GM23338 (cell line): ENCODE results near the gene RBPMS2. TPM values are rescaled to one million over a fixed set of nuclear protein-coding genes. Genes with fewer than 3 reads are reported as not detected.
A peak's percentile ranks its signal among the peaks of the same experiment; 100 is the strongest.
"Not testable (repeated sequence)": the region's sequence is repeated elsewhere in the genome, so short reads cannot be mapped to it uniquely, and the experiment has no call there.

Experiments
- ATAC-seq: fragments of 200-7000 bp; cut with Tn5 transposase; 3 replicates; pipeline ENCODE4 v1.9.1; 2020
- DNase-seq: peaks from one replicate; pipeline ENCODE4 v3.0.0-alpha.2; 2015; ENCODE audit warnings: low spot score
- H2AFZ ChIP-seq: fragments of 200-600 bp; sonication (generic); 2 replicates; pipeline ENCODE4 v1.8.0; 2016; ENCODE audit warnings: antibody characterized with exemption, mild to moderate bottlenecking, moderate library complexity
- H3F3A ChIP-seq: fragments of 200-600 bp; sonication (generic); replicated peaks from 2 replicates; pipeline ENCODE4 v1.8.0; 2017; ENCODE audit warnings: antibody characterized with exemption, mixed run types, low read depth
- H3K27ac ChIP-seq: fragments of 200-600 bp; sonication (generic); 2 replicates; pipeline ENCODE4 v1.6.1; 2016; ENCODE audit warnings: low read depth
- H3K27me3 ChIP-seq: fragments of 200-600 bp; sonication (generic); 2 replicates; pipeline ENCODE4 v1.8.0; 2016; ENCODE audit warnings: mild to moderate bottlenecking, mixed run types, moderate library complexity; ENCODE audit not compliant: insufficient read depth
- H3K36me3 ChIP-seq: fragments of 200-600 bp; sonication (generic); 2 replicates; pipeline ENCODE4 v1.8.0; 2016; ENCODE audit warnings: mild to moderate bottlenecking; ENCODE audit not compliant: insufficient read depth
- H3K4me1 ChIP-seq: fragments of 200-600 bp; sonication (generic); 2 replicates; pipeline ENCODE4 v1.8.0; 2016; ENCODE audit warnings: mild to moderate bottlenecking, moderate library complexity; ENCODE audit not compliant: insufficient read depth
- H3K4me2 ChIP-seq: fragments of 200-600 bp; sonication (generic); 2 replicates; pipeline ENCODE4 v1.7.1; 2017; ENCODE audit warnings: mixed run types
- H3K4me3 ChIP-seq: fragments of 200-600 bp; sonication (generic); 2 replicates; pipeline ENCODE4 v1.6.1; 2016; ENCODE audit warnings: mixed run types
- H3K79me2 ChIP-seq: fragments of 200-600 bp; sonication (generic); replicated peaks from 2 replicates; pipeline ENCODE4 v1.8.0; 2017; ENCODE audit warnings: mild to moderate bottlenecking; ENCODE audit not compliant: insufficient read depth
- H3K9me2 ChIP-seq: fragments of 200-600 bp; sonication (generic); 2 replicates; pipeline ENCODE4 v1.8.0; 2017; ENCODE audit not compliant: insufficient read depth
- H4K20me1 ChIP-seq: fragments of 200-600 bp; sonication (generic); replicated peaks from 2 replicates; pipeline ENCODE4 v1.8.0; 2017; ENCODE audit warnings: mild to moderate bottlenecking; ENCODE audit not compliant: insufficient read depth
- H3K27ac Mint-ChIP-seq: 2 replicates; pipeline ENCODE4 v1.8.0; 2020; ENCODE audit warnings: inconsistent platforms, mild to moderate bottlenecking, moderate library complexity, mixed read lengths
- H3K27me3 Mint-ChIP-seq: 3 replicates; pipeline ENCODE4 v1.8.0; 2022; ENCODE audit warnings: low read depth, mild to moderate bottlenecking, moderate library complexity, mixed read lengths, inconsistent platforms; ENCODE audit not compliant: insufficient read depth, poor library complexity
- H3K36me3 Mint-ChIP-seq: 3 replicates; pipeline ENCODE4 v1.8.0; 2021; ENCODE audit warnings: low read depth, mild to moderate bottlenecking, inconsistent platforms, moderate library complexity, mixed read lengths
- H3K4me1 Mint-ChIP-seq: 3 replicates; pipeline ENCODE4 v1.8.0; 2020; ENCODE audit warnings: mild to moderate bottlenecking, inconsistent platforms, mixed read lengths
- H3K4me3 Mint-ChIP-seq: 3 replicates; pipeline ENCODE4 v1.8.0; 2021; ENCODE audit warnings: moderate library complexity, mild to moderate bottlenecking, inconsistent platforms, mixed read lengths
- H3K9me3 Mint-ChIP-seq: 3 replicates; pipeline ENCODE4 v1.8.0; 2020; ENCODE audit warnings: moderate library complexity, mild to moderate bottlenecking, inconsistent platforms, mixed read lengths
- CREB1 ChIP-seq: fragments of 250-450 bp; sonication (Bioruptor Pico); IDR thresholded peaks from 2 replicates; pipeline ENCODE4 v1.5.0; 2020; ENCODE audit warnings: low read depth, mild to moderate bottlenecking, moderate library complexity
- ETS1 ChIP-seq: IDR thresholded peaks from 2 replicates; pipeline ENCODE4 v1.6.1; 2016; ENCODE audit warnings: antibody characterized with exemption
- POLR2AphosphoS5 ChIP-seq: IDR thresholded peaks from 2 replicates; pipeline ENCODE4 v1.6.1; 2016; ENCODE audit warnings: antibody characterized with exemption, low read depth
- REST ChIP-seq: IDR thresholded peaks from one replicate; pipeline ENCODE4 v1.6.1; 2018; ENCODE audit warnings: antibody characterized with exemption; ENCODE audit not compliant: unreplicated experiment
- ZNF114 ChIP-seq: fragments of 250-450 bp; sonication (Bioruptor Pico); IDR thresholded peaks from 2 replicates; pipeline ENCODE4 v1.5.0; 2020; ENCODE audit warnings: mild to moderate bottlenecking, moderate library complexity
- polyA plus RNA-seq: library from polyadenylated mRNA; unstranded; fragments of >200 nt; fragmentation: Nextera tagmentation; extraction: Ambion mirVana; gene quantifications from 2 replicates; pipeline ENCODE4 v1.2.1, GENCODE V29; 2016
- total RNA-seq: library from RNA; depleted of rRNA; stranded (reverse); fragments of >200 nt; shearing (Covaris generic); gene quantifications from 2 replicates; pipeline ENCODE4 v1.2.3, GENCODE V29; 2014

Gene RBPMS2
- total and polyA plus RNA-seq, 2 experiments from 2014 or later = 53.3 to 171 TPM

- H3K9me2 ChIP-seq = no peaks in the 10 kb centered on the region
- Mint-ChIP-seq H3K4me3 (no peak overlapping the region), H3K36me3 (peaks cover 72% of the 10 kb centered on the region), H3K4me1 (peaks cover 36% of the 10 kb centered on the region), H3K27me3 (peaks cover 19% of the 10 kb centered on the region), H3K9me3 (no peaks in the 10 kb centered on the region), H3K27ac (no peak overlapping the region)
- H3K27ac ChIP-seq = peak overlapping the region; percentile 91
- H3K36me3 ChIP-seq = peaks cover 50% of the 10 kb centered on the region
- DNase-seq (no peak), ATAC-seq (no peak)
- TF ChIP-seq CREB1 (CRISPR knock-in tag) (no peak), ZNF114 (CRISPR knock-in tag) (no peak), ETS1 (no peak), REST (no peak)
- peaks cover 10% of the 10 kb centered on the region; the same call in 1 of the 2 replicates for H3K79me2 ChIP-seq
- no peak overlapping the region for H2AFZ ChIP-seq
- H3K4me1 ChIP-seq = peaks cover 21% of the 10 kb centered on the region
- peaks cover 41% of the 10 kb centered on the region for H3F3A ChIP-seq
- H3K4me3 ChIP-seq = no peak overlapping the region
- no peaks in the 10 kb centered on the region for H3K27me3 ChIP-seq
- H3K4me2 ChIP-seq = no peak overlapping the region
- peaks cover 12% of the 10 kb centered on the region; the same call in 1 of the 2 replicates for H4K20me1 ChIP-seq
These were observed 41.1 kb upstream of the RBPMS2 start for GRCh38 chr15:64816452-64816851.

GRCh38 chr15:64814965-64815364 is 39.6 kb upstream of the RBPMS2 start:
- peaks cover 27% of the 10 kb centered on the region for H3K27me3 Mint-ChIP-seq

GRCh38 chr15:64814283-64814682 is 38.9 kb upstream of the RBPMS2 start:
- H3K36me3 ChIP-seq = peaks cover 30% of the 10 kb centered on the region
- not testable (repeated sequence) for H3K27ac Mint-ChIP-seq, DNase-seq, H3K27me3 ChIP-seq, H3K4me3 ChIP-seq, H2AFZ ChIP-seq, H3K4me2 ChIP-seq, H4K20me1 ChIP-seq, ATAC-seq, H3K9me2 ChIP-seq, H3K9me3 Mint-ChIP-seq, H3K4me3 Mint-ChIP-seq, H3K79me2 ChIP-seq
- Mint-ChIP-seq H3K36me3 (peaks cover 50% of the 10 kb centered on the region), H3K4me1 (peaks cover 53% of the 10 kb centered on the region), H3K27me3 (peaks cover 26% of the 10 kb centered on the region)
- peaks cover 43% of the 10 kb centered on the region for H3F3A ChIP-seq
- H3K4me1 ChIP-seq = peaks cover 31% of the 10 kb centered on the region
- peak overlapping the region; percentile 100; the same call in 1 of the 2 replicates for H3K27ac ChIP-seq

More at GRCh38 chr15:64814965-64815364, 39.6 kb upstream of the RBPMS2 start:
- H3K4me2 ChIP-seq, DNase-seq, H2AFZ ChIP-seq, H4K20me1 ChIP-seq, H3K4me3 ChIP-seq, H3K4me3 Mint-ChIP-seq, H3K9me2 ChIP-seq, H3K79me2 ChIP-seq, H3K27me3 ChIP-seq, H3K9me3 Mint-ChIP-seq, ATAC-seq, H3K27ac Mint-ChIP-seq: not testable (repeated sequence)
- peaks cover 28% of the 10 kb centered on the region for H3K4me1 ChIP-seq
- H3F3A ChIP-seq = peaks cover 43% of the 10 kb centered on the region
- H3K36me3 Mint-ChIP-seq = peaks cover 57% of the 10 kb centered on the region
- H3K36me3 ChIP-seq = peaks cover 35% of the 10 kb centered on the region
- H3K4me1 Mint-ChIP-seq = peaks cover 48% of the 10 kb centered on the region
- peak; percentile 49; the same call in 1 of the 2 replicates for TF ChIP-seq POLR2AphosphoS5
- H3K27ac ChIP-seq = peak overlapping the region; percentile 91
